GM19043 (cell line): ENCODE results near the gene SCIN.
"Not testable (repeated sequence)": the region's sequence is repeated elsewhere in the genome, so short reads cannot be mapped to it uniquely, and the experiment has no call there.

Source experiments
- ATAC-seq: cut with Tn5 transposase; IDR thresholded peaks from one replicate; pipeline ENCODE4 v1.9.1; 2021; ENCODE audit warnings: low read depth; ENCODE audit not compliant: unreplicated experiment

SCIN gene

DNA sequence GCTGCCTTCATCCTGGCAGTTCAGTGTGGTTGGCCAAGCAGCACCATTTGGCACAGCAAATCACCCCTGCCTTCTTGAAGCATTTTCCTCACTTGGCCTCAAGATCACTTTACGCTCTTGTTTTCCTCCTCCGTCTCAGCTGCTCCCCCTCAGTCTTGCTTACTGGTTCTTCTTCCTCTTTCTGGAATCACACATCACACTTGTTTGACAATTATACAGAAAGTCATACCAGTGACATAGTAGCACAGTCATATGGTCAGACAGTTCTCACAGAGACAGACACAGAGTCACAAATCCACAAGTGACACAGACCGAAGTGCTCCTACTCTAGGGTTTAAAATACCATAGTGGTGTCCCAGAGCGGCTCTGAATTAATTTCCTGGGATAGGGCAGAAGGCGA is 73.1 kb downstream of the SCIN start:
- ATAC-seq: no peak

DNA sequence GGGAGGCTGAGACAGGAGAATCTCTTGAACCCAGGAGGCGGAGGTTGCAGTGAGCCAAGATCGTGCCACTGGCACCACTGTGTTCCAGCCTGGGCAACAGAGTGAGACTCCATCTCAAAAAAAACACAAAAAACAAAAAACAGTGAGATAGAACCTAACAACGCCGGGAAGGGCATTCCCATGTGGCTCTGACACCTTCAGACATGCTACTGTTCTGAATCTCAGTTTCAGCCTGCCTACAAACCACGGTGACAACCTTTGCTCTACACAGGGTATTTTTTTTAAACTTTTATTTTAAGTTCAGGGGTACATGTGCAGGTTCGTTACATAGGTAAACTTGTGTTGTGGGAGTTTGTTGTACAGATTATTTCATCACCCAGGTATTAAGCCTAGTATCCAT is 74.7 kb downstream of the SCIN start:
- ATAC-seq: not testable (repeated sequence)

DNA sequence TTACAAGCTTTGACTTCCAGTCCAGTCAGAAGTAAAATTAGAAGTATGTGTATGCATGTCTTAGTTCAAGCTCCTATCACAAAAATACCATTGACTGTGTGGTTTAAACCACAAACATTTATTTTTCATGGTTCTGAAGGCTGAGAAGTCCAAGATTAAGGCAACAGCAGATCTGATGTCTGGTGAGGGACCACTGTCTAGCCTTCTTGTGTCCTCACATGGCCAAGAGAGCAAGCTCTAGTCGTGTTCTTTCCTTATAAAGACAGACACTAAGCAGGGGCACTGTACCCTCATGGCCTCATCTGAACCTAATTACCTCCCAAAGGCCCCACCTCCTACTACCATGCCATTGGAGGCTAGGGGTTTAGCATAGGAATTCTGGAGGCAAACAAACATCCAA is 75.6 kb downstream of the SCIN start:
- ATAC-seq: no peak

DNA sequence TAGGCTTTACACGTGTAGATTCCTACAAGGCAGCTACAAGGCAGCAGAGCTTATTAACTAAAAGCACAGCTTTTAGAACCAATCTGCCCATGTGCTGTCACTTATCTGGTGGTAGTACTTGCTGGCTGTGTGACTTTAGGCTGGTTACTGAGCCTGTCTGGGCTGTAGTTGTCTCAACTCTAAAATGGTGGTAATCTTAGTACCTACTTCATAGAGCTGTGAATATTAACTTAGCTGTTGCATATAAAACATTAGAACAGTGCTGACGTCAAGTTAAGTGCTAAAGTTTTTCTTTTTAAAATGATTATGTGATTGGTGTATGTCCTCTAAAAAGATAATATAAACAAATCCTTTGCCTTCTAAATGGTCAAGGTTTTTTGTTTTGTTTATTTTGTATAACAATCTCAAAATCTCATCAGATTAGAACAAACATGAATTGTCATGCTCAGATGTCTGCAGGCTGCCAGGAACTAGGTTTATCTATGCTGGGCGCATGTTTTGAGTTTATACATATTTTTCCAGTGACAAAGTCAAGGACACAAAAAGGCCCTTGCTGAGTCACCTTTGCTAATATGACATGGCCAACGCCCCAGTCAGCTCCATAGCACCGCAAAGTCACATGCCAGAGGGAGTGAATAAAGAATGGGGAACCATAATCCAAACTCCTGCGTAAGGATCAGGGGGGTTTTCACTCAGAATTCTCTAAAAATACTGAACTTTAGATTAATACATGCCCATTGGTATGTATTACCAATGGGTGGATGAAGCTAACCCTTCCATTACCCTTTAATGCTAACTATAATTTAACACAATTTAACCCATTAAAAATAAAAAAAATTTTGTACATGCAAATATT is 77.1 kb downstream of the SCIN start:
- ATAC-seq: no peak

DNA sequence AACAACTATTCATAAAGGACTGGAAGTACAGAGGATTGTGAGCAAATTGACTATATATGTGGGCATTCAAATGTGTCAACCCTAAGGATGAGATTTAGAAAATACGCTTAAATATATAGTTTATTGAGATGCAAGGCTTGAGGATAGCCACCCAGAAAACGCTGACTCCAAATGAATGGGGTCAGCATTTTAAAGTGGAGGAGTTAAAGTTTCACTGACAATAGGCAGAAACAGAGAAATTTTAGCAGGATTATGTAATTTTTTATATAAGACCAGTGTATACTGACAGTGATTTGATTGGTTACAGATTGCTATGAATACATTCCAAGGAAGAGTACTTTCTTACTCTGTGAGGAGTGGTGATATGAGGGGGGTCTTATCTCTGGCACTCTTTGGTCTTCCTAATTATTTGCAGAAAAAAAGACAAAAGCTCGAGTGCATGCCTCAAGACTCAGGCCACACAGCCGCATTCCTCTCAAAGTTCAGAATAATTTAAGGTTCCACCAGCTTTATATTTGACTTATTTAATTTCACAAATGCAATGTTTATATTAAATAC is 78.3 kb downstream of the SCIN start:
- no peak for ATAC-seq

DNA sequence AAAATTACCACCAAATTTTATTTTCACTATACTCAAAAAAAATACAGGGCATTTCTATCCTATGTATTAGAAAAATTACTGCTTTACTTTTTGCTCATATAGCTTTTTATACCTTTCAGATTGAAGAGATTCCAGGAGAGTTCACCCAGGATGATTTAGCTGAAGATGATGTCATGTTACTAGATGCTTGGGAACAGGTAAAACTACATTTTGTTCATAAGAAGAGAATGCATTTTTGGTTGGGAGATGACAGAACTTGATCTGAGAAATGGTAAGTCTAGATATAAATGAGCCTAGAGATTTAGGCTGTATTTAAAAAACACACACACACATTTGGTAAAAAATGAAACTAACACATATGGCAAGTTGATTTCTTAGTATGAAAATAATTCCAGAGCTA is 78.8 kb downstream of the SCIN start:
- ATAC-seq: no peak

DNA sequence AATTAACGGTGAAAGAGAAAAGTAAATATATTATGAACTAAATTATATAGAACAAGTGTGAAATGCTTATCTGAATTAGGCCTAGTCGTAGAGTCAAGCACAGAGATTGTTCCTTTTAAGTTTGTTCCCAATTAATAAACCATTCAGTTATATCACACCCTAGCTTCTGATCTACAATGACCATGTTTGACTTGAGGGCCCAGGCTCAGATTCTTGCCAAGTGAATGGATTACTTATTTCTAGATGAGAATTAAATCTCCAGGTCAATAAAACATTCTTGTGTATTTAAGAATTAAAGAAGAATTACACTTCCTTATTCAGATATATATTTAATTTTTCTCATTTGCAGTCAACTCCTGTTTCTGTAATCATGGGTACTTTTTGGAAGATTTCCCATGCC is 79.6 kb downstream of the SCIN start:
- ATAC-seq: no peak

DNA sequence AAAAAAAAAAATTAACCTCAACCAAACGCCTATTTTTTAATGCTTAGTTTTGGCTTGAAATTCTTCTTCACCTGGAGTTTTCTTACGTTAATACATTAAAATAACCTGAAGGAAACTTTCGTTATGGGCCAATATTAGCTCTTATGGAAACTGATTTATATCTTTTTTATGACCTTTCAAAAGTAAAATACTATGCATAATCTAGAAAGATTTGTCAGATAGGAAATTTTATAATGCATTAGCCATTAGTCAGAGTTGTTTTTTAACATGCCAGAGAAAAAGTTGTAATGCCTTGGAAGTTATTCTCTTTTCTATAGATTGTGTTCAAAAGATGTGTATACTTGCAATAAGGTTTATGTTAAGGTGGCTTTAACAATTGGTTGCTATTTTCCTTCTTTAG is 82.6 kb downstream of the SCIN start:
- ATAC-seq: no peak

DNA sequence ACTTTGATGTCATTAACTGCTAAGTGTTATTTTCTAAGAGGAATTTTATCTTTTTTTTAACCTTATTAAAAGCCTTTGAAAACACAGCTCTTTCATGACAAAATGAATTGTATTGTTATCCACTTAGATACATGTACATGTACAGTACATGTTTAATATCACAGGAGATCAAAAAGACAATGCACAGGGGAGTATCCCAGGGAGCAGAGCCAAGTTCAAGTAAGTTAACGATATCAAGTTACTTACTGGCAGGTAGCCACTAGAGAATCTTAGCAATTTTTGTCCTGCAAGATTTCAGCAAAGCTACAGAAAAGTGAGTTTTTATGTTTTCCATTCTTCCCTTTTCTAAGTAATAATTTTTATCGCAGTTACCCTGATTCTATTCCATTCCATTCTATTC is 83.0 kb downstream of the SCIN start:
- no peak for ATAC-seq

DNA sequence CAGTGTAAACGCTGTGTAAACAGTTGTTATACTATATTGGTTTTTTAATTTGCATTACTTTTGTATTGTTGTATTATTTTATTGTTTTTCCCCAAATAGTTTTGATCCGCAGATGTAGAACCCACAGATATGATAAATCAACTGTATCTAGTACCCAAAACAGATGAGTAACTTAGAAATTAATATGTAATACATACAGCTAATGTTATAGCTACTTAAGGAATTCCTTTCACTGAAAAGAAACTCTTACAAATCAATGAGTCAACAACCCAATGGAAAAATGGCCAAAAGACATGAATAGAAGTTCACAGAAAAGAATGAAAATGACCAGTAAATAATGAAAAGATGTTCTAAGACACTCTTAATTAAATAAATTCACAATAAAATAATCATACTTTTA is 84.6 kb downstream of the SCIN start:
- ATAC-seq: no peak

DNA sequence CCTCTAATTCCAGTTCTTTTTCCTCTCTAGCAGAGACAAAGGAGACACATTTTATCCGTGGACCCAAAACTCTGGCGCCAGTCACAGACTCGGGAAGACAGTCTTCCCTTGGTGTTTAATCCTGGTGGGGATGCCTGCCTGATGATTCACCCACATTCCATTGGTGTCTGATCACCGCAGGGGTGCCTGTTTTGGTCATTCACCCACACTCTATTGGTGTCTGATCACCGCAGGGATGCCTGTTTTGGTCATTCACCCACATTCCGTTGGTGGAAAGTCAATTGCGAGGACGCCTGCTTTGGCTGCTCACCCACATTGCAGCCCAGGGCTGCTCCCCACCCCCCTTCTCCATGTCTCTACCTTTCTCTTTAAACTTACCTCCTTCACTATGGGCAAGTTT is 89.9 kb downstream of the SCIN start:
- ATAC-seq: not testable (repeated sequence)

DNA sequence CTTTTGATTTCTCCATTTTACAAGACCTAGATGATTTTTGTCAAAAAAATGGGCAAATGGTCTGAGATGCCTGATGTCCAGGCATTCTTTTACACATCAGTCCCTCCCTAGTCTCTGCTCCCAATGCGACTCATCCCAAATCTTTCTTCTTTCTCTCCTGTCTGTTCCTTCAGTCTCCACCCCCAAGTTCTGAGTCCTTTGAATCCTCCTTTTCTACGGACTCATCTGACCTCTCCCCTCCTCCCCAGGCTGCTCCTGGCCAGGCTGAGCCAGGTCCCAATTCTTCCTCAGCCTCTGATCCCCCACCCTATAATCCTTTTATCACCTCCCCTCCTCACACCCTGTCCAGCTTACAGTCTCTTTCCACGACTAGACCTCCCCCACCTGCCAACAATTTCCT is 90.5 kb downstream of the SCIN start:
- not testable (repeated sequence) for ATAC-seq

DNA sequence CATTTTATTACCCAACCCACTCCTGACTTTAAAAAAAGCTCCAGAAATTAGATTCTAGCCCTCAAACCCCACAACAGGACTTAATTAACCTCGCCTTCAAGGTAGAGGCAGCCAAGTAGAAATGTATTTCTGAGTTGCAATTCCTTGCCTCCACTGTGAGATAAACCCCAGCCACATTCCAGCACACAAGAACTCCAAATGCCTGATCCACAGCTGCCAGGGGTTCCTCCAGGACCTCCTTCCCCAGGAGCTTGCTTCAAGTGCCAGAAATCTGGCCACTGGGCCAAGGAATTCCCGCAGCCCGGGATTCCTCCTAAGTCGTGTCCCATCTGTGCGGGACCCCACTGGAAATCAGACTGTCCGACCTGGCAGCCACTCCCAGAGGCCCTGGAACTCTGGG is 91.1 kb downstream of the SCIN start:
- ATAC-seq: no peak

DNA sequence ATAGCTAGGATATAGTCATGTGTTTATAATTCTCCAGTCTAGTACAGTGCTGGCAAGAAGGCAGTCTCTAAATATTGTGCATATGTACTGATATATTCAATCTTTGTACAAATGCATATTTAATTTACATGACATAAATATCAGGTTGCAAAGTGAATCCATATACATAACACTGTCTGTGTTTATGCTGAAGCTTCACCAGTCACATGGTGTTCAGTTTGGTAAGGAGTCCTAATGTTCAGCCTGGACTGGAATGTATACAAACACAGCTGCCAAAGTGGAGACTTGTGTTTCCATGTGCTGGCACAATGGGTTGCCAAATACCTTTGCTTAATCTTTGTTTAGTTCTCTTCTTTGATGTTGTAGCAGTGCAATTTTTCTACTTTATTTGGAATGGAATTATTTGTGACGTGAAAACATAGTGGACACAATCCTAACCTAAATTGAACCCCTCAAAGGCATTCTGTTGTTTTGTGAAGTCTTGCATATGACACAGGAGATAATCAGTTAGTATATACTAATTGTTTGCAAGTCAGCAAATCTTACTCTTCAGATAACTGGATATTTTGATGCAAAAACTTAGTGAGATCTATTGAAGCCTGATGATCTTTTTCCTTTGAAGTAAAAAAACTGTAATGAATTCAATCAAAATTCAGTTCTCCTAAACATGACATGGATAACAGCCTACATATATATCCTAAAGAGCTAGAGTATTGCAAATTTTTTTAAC is 99.6 kb downstream of the SCIN start:
- no peak for ATAC-seq

DNA sequence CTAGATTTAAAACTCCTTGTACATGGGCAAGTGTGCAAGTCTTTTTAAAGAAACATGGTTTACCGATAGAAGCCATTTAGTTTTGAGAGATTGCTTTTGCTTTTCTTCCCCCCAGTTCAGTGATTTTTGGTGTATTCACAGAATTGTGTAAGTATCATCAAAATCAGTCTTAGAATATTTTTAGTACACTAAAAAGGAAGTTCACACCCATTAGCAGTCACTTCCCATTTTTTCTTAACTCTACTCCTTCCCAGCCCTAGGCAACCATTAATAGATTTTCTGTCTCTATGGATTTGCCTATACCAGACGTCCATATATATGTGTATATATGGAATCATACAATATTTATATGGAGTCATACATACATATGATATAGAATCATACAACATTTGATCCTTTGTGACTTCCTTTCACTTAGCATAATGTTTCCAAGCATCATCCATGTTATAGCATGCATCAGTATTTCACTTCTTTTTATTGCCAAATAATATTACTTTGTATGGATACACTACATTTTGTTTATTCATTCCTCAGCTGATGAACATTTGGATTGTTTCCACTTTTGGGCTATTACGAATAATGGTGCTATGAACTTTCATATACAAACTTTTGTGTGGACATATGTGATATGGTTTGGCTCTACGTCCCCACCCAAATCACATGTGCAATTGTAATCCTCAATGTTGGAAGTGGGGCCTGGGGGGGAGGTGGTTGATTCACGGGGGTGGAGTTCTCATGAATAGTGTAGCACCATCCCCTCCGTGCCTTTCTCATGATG is 100.4 kb downstream of the SCIN start:
- ATAC-seq: no peak

DNA sequence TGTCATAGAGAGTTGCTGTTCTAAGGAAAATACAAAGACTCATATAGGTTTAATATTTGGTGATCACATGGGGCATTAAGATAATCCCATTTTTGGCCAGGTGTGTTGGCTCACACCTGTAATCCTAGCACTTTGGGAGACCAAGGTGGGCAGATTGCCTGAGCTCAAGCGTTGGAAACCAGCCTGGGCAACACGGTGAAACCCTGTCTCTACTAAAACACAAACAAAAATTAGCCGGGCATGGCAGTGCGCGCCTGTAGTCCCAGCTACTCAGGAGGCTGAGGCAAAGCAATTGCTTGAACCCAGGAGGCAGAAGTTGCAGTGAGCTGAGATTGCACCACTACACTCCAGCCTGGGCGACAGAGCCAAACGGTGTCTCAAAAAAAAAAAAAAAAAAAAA is 102.9 kb downstream of the SCIN start:
- ATAC-seq: not testable (repeated sequence)

DNA sequence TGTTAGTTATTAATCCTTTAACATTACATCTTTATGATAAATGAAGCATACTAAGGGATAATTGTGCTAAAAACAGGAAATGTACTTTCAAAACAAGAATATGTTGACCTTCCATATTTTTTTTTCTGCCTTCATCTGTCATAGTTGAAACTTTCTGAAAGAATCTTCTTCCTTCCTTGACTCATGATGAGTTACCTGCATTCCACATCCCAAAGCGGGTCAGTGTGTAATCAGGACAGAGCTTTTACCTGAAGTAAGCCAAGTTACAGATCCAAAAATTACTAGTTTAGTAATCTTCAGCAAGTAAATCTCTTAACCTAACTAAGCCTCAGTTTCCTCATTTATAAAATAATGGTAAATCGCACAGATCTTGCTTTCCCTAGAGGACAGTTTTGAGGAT is 103.5 kb downstream of the SCIN start:
- ATAC-seq: no peak

DNA sequence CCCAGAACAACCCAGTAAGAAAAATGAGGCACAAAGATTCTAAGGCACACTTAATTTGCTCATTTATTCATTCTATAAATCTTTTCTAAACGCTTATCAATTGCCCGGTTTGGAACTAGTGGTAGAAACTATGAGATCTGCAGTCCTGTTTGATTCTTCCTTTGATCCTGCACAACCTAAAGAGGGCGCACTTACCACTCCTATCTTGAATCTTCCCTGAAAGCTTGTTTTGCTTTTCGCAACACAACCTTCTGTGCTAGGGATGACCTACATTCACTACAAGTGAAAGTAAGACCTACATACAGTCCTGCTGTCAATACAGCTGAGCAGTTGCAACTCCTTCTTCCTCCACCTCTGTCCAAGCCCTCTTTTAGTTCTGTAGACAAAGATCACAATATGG is 104.3 kb downstream of the SCIN start:
- ATAC-seq: no peak

DNA sequence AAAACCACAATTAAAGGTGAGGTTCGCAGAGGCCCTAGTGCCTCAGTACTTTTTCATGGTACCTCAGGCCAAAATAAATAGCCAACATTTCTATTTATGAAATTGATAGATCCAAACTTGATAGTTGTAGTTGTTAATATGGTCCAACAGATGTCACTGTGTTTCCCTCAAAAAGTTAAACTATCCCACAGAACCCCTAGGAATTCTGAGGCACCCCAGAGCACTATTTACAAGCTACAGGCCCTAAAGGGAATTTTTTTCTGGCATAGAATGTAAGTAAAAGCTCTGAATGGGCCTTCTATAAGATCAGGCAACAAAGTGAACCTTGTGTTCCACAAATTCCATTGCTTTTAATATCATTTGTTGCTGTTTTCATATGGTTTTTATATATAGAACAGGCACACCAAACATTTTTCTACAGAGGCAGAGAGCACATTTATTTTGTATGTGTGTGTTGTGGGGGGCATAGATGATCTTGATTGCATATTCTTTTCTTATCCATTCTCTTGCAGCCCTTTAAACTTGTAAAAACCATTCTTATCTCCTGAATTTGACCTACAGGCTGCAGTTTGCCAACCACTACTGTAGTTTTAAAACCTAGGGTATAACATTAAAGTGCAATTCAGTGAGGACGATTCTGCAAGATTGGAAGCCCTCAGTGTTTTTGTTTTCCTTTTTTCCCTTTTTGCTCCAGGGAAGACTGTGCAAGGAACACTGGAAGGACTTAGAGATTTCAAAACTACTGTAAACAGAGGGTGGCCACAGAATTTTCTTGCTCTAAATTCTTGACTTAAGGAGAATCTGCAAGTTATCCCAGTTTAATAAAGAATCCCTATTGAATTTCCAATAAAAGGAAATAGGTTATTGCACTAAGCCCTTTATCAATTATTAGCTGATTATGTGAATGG is 113.4 kb downstream of the SCIN start:
- ATAC-seq: no peak

DNA sequence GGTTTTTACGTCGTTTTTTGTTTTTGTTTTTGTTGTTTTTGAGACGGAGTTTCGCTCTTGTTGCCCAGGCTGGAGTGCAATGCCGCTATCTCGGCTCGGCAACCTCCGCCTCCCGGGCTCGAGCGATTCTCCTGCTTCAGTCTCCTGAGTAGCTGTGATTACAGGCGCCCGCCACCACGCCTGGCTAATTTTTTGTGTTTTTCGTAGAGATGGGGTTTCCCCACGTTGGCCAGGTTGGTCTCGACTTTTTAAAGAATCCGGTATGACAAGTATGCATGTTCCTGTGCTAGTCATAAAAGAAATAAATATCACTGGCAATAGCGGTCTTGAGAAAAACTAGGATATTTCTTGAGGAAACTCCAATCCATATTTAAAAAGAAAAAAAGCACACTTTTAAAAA is 114.2 kb downstream of the SCIN start:
- ATAC-seq: no peak
